GM21619 (cell line): Measurements from ENCODE around the gene ITPK1.

ENCODE experiments used
- ATAC-seq: cut with Tn5 transposase; IDR thresholded peaks from one replicate; pipeline ENCODE4 v1.9.1; 2021; ENCODE audit not compliant: unreplicated experiment

ITPK1 gene

GRCh38 chr14:92958373-92959188, 157.1 kb downstream of the ITPK1 start:
- no peak for ATAC-seq

GRCh38 chr14:92956961-92957360, 158.8 kb downstream of the ITPK1 start:
- ATAC-seq: no peak

- no peak for ATAC-seq
Observed at GRCh38 chr14:92955381-92955780, 160.3 kb downstream of the ITPK1 start.

GRCh38 chr14:92954933-92955332, 160.8 kb downstream of the ITPK1 start:
- no peak for ATAC-seq

- ATAC-seq: no peak
Observed at GRCh38 chr14:92953526-92953925, 162.2 kb downstream of the ITPK1 start.

GRCh38 chr14:92952481-92953298, 163.0 kb downstream of the ITPK1 start:
- ATAC-seq: no peak

- ATAC-seq: peak; percentile 89
Observed at GRCh38 chr14:92951912-92952471, 163.7 kb downstream of the ITPK1 start.

- no peak for ATAC-seq
Observed at GRCh38 chr14:92951261-92951660, 164.5 kb downstream of the ITPK1 start.

GRCh38 chr14:92950773-92951172, 165.0 kb downstream of the ITPK1 start:
- no peak for ATAC-seq

GRCh38 chr14:92950193-92950540, 165.6 kb downstream of the ITPK1 start:
- no peak for ATAC-seq

GRCh38 chr14:92949496-92950192, 166.1 kb downstream of the ITPK1 start:
- ATAC-seq: no peak

- no peak for ATAC-seq
Observed at GRCh38 chr14:92948647-92949046, 167.1 kb downstream of the ITPK1 start.

GRCh38 chr14:92946847-92947545, 168.7 kb downstream of the ITPK1 start:
- ATAC-seq: no peak

GRCh38 chr14:92945959-92946846, 169.5 kb downstream of the ITPK1 start:
- no peak for ATAC-seq

- no peak for ATAC-seq
Observed at GRCh38 chr14:92945544-92945943, 170.2 kb downstream of the ITPK1 start.

- no peak for ATAC-seq
Observed at GRCh38 chr14:92944976-92945375, 170.7 kb downstream of the ITPK1 start.

GRCh38 chr14:92943855-92944570, 171.7 kb downstream of the ITPK1 start:
- no peak for ATAC-seq

- no peak for ATAC-seq
Observed at GRCh38 chr14:92942976-92943710, 172.6 kb downstream of the ITPK1 start.
